GM18519 (cell line): ENCODE results near the gene SLC47A1.
"Not testable (repeated sequence)": the region's sequence is repeated elsewhere in the genome, so short reads cannot be mapped to it uniquely, and the experiment has no call there.

Source experiments
- ATAC-seq: cut with Tn5 transposase; IDR thresholded peaks from one replicate; pipeline ENCODE4 v1.9.1; 2021; ENCODE audit warnings: mild to moderate bottlenecking, moderate library complexity; ENCODE audit not compliant: unreplicated experiment, low FRiP score

Gene SLC47A1

GRCh38 chr17:19519388-19520291 lies 14.0 kb upstream of the SLC47A1 start:
- not testable (repeated sequence) for ATAC-seq

GRCh38 chr17:19520641-19521040 lies 13.0 kb upstream of the SLC47A1 start:
- no peak for ATAC-seq

DNA sequence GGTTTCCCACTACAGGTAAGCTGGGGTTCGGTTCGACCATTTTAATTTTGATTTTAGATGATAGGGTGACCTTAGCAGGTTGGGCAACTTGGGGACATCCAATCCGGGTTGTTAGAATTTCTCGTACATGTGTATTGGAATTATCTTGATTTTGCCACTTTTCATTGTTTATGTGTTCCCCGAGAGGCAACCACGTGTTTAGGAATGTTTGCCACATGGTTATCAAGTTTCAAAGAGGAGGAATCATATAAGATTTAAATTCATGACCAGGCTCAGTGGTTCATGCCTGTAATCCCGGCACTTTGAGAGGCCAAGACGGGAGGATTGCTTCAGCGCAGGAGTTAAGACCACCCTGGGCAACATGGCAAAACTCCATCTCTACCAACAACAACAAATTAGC lies 10.0 kb upstream of the SLC47A1 start:
- no peak for ATAC-seq

DNA sequence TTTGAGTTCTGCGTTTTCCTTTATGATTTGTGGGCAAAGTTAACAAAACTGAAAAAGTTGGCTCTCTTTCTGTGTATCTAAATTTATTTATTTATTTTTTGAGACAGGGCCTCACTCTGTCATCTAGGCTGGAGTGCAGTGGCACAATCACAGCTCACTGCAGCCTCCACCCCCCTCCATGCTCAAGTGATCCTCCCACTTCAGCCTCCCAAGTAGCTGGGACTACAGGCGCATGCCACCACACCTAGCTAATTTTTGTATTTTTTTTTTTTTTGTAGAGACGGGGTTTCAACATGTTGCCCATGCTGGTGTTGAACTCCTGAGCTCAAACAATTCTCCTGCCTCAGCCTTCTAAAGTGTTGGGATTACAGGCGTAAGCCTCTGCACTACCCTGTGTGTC lies 6.7 kb upstream of the SLC47A1 start:
- not testable (repeated sequence) for ATAC-seq

DNA sequence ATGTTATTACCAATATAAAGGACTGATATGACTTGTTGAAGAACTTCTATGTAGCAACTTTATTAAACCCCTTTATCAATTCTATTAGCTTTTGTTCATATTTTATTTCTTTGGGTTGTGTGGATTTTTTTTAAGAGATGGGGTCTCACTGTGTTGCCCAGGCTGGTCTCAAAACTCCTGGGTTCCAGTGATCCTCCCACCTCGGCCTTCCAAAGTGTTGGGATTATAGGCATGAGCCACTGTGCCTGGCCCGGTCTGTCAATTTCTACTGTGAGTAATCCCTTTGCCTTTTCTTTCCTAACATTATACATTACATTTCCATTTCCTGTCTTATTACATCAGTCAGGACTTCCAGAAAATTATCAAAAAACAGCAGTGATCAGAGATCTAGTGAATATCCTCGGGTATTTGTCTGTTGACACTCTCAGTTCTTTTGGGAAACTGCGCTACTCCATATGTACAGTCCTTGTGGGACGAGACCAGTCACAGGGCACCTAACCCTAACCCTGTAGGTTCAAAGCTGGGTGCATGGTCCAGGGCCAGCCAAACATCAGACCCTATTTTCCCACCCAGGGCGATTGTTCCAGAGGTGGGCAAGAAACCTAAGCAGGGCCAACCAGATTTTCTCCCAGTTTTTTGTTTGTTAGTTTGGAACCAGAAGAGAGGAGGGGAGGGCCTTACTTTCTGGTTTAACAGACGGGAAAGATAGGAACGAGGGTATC lies 1.7 kb upstream of the SLC47A1 start:
- no peak for ATAC-seq

GRCh38 chr17:19533036-19533717 lies 477 bp upstream of the SLC47A1 start:
- no peak for ATAC-seq

GRCh38 chr17:19534562-19535149 lies 1.0 kb downstream of the SLC47A1 start:
- no peak for ATAC-seq

GRCh38 chr17:19537111-19537510 lies 3.5 kb downstream of the SLC47A1 start:
- no peak for ATAC-seq

- ATAC-seq, result no peak
Measured at GRCh38 chr17:19538095-19539039, 4.7 kb downstream of the SLC47A1 start.

GRCh38 chr17:19539040-19539399 lies 5.4 kb downstream of the SLC47A1 start:
- ATAC-seq, result no peak

DNA sequence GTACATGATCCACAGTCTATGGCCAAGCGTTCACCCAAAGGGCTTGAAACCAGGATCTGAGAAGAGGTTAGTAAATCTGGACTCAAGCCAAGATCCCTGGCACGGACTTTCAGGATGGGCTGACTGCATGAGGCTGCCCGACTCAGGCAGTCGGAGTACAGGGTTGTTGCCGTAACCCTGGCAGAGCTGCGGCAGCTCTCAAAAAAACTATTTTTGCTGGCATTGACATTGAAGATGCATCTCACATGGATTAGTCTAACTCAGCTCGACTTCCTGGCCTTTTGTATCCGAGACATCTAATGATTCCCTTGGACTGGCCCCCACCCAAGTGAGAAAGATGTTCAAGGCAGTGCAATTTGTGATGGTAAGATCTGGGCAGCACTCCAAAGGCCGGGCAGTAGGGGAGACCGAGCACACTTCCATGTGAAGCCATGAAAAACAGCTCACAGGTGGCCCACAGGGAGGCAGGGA lies 6.2 kb downstream of the SLC47A1 start:
- no peak for ATAC-seq

DNA sequence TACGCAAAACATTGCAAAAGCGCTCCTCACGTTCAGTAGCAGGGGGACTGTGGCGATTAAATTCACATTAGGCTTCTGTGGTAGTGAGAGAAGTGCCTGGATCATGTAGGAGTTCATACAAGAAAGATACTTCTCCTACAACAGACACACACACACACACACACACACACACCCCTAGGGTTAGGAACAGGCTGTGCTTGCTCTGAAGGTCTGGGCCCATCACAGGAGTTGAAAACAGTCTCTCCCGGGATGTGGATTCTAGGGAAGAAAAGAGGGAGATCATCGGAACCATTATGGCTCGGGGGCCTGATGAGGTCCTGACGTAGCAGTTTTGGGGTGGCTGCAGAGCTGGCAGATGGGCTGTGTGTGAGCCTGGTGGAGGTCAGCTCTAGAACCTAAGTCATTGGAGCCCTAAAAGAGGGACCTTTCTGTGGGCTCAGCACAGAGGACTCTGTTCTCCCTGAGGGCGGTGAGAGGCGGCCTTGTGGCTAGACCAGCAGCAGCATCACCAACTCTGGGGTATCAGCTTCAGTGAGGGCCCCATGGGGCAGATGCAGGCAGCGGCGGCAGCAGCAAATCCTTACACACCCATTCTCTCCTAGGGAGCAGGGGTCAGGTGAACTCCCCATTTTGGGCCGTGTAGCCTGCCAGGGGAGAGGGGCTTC lies 7.2 kb downstream of the SLC47A1 start:
- no peak for ATAC-seq

GRCh38 chr17:19541445-19541844 lies 7.8 kb downstream of the SLC47A1 start:
- no peak for ATAC-seq

DNA sequence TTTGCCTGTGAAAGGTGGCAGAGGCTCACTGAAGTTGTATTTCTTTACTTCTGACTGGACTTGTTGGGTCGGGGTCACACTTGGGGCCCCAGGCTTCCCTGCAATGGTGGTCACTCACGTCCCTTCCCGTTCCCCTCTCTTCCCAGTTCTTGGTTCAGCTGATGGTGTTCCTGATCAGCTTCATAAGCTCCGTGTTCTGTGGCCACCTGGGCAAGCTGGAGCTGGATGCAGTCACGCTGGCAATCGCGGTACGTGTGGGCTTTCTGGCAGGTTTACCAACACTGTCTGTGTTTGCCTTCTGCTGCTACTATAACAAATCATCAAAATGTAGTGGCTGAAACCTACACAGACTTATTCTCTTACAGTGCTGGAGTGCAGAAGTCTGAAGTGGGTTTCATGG lies 8.6 kb downstream of the SLC47A1 start:
- ATAC-seq, result no peak

- no peak for ATAC-seq
Measured at GRCh38 chr17:19544366-19544765, 10.7 kb downstream of the SLC47A1 start.

- ATAC-seq, result no peak
Measured at GRCh38 chr17:19546289-19547065, 12.8 kb downstream of the SLC47A1 start.

GRCh38 chr17:19549746-19550623 lies 16.3 kb downstream of the SLC47A1 start:
- ATAC-seq, result no peak
